Glomerular visceral epithelial cell (primary cell): ENCODE measurements around the gene PRR15.
"Not testable (repeated sequence)": the region's sequence is repeated elsewhere in the genome, so short reads cannot be mapped to it uniquely, and the experiment has no call there.

ENCODE experiments used
- DNase-seq: peaks from one replicate; pipeline ENCODE4 v3.0.0-alpha.2; 2016; ENCODE audit errors: extremely low spot score

The PRR15 gene, protein sequence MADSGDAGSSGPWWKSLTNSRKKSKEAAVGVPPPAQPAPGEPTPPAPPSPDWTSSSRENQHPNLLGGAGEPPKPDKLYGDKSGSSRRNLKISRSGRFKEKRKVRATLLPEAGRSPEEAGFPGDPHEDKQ

DNA sequence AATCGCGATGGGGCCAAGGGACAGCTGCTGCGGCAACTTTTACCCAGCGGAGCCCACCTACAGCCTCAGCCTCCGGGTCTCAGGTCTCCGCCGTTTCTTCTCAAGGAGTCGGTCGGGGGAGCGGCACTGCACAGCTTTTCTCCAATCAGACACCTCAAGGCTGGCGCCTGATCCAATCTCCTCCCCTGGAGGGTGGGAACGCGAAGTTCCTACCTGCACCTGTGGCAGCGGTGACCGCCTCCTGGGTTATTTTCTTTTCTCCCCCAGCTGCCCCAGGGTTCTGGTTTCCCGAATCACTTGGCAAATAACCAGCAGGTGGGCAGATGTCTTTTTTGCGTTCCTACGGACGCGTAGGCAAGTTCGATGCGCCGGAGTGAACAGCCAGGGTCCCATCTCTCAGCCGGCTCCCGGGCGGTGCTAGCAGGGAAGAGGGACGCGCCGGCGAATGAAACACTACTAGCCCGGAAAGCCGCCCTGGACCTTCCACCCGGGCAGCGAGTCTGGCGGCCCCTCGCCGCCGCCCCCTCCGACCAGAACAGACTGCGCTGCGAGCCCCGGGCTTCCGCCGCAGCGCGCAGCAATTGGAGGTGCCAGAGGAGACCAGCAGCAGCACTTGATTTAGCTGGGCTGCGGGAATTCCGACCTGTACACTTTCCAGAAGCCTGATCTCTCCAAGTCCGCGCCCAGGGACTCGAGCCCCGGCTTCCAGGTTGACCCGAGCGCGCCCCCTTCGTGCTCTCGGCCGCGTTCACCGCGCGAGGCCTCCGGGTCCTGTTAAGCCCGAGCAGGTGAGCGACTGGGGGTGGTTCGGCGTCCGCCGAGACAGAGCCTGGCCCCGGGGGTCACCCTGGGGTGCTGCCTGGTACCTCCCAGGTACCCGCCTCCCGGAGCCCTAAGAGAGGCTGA lies at the start of gene PRR15:
PRR15 (plus strand) TSS at position 246 of the 906 bp plus-strand sequence. CDS start 2,495 bp downstream, outside the sequence.
- peak; percentile 4 for DNase-seq

DNA sequence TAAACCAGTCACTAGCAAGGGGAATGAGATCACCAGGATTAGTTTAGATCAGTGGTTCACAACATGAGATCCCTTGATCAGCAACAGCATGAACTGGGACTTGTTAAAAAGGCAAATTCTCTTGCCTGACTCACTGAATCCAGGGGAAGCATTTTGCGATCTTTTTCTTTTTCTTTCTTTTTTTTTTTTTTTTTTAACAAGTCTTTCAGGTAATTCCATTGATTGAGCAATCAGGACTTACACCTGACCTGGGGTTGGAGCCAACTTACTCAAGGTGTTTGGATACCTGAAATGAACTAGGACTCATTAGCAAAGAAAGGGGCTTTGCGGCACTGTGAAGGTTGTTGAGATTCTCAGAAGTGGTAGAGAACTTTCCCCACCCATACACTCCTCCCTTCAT lies 47.1 kb upstream of the PRR15 start:
- DNase-seq: no peak

DNA sequence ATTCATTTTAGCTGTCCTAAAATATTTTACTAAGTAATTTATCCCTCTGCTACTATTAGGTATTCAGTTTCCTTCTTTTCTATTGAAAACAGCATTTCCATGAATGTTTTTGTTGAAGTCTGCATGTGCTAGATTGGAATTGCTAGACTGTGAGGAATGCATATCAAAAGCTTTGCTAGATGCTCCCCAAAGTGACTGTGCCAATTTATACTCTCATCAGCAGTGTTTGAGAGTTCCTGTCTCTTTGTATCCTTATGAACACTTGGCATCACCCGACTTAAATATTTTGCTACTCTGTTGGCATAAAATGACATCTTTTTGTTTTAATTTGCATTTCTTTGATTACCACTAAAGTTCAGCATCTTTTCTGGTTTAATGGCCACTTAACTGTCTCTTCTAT lies 45.0 kb upstream of the PRR15 start:
- DNase-seq: no peak

DNA sequence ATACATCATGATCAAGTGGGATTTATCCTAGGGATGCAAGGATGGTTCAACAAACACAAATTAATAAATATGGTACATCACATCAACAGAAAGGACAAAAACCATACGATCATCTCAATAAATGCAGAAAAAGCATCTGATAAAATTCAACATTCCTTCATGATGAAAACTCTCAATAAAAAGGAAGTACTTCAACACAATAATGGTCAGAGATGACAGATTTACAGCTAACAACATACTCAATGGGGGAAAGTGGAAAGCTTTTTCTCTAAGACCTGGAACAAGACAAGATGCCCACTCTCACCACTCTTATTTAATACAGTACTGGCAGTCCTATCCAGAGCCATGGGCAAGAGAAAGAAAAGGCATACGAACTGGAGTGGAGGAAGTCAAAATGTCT lies 39.9 kb upstream of the PRR15 start:
- DNase-seq: no peak

DNA sequence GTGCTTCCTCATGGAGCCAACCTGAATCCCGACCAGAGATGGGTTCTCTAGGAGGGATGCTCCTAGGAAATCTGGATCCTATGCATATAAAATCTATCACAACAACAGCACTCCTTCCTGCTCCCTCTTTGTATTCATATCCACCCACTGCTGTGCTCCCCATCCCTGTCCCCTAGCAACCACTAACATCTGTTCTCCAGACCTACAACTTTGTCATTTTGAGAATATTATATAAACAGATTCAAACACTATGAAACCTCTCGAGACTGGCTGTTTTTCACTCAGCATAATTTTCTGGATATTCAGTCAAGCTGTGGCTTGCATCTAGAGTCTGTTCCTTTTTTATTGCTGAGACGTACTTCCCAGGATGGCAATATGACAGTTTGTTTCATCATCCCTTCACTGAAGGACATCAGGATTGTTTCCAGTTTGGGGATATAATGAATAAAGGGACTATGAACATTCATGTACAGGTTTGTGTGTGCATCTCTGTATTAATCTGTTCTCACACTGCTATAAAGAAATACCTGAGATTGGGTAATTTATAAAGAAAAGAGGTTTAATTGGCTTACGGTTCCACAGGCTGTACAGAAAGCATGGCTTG lies 36.0 kb upstream of the PRR15 start:
- DNase-seq: no peak

DNA sequence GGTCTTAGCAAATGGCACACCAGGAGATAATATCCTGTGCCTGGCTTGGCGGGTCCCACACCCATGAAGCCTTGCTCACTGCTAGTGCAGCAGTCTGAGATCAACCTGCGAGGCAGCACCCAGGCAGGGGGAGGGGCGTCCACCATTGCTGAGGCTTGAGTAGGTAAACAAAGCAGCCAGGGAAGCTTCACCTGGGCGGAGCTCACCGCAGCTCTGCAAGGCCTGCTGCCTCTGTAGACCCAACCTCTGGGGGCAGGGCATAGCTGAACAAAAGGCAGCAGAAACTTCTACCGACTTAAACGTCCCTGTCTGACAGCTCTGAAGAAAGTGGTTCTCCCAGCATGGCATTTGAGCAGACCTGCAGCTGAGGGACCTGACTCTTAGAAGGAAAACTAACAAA lies 35.1 kb upstream of the PRR15 start:
- not testable (repeated sequence) for DNase-seq

DNA sequence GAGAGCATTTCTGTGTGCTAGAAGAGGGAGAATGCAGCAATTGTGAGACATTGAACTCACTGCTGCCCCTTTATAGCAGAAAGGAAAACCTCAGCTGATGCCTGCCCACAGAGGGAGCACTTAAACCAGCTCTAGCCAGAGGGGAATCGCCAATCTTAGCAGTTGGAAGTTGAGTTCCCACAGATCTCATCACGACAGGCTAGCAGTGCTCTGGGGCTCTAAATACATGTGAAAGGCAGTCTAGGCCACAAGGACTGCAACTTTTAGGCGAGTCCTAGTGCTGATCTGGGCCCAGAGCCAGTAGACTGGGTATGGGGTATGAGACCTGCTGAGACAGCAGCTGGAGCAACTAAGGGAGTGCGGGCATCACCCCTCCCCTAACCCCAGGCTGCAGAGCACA lies 25.2 kb upstream of the PRR15 start:
- no peak for DNase-seq

DNA sequence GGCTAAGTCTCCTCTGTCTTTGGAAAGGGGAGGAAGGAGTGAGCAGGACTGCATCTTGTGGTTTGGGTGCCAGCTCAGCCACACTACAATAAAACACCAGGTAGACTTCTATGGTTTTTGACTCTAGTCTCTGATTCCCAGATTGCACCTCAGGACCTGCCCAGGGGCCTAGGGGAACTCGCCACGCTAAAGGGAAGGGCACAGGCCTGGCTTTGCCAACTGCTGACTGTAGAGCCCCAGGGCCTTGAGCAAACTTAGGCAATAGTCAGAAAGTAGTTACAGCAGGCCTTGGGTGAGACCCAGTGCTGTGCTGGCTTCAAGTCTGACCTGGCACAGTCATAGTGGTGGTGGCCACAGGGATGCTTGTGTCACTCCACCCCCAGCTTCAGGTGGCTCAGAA lies 24.2 kb upstream of the PRR15 start:
- DNase-seq: no peak

DNA sequence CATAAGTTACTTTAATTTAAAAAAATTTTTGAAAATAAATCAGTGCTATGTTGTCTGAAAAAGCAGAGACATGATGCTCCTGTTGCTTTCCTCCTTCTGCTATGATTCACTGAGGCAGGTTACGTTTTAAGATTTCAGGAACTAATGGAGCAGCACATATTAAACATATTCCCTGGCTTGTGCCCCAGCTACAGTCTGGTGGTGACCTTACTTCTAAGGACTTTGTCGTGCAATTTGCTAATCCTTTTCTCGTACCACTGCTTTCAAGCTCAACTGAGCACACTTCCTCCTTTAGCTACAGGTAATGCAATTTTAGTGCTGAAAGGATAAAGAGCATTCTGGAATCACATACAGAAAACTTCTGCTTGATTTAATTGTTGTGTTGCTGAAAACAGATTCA lies 16.2 kb upstream of the PRR15 start:
- no peak for DNase-seq

DNA sequence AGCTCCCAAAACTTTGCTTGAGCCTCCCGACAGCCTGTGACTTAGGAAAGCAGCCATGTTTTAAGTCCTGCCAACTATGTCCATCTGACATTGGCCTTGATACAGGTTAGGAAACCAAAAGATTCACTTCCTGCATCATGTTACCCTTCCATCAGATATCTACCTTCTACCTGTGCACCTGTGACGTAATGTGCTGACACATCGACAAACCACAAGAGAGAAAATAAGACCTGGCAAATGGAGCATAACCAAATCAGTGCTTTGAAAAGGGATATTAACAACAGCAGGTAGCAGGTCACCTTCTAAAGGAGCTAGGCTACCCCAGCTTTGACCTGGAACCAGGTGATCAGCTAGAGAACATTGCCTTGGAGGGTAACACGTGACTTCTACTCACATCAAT lies 14.8 kb upstream of the PRR15 start:
- no peak for DNase-seq

DNA sequence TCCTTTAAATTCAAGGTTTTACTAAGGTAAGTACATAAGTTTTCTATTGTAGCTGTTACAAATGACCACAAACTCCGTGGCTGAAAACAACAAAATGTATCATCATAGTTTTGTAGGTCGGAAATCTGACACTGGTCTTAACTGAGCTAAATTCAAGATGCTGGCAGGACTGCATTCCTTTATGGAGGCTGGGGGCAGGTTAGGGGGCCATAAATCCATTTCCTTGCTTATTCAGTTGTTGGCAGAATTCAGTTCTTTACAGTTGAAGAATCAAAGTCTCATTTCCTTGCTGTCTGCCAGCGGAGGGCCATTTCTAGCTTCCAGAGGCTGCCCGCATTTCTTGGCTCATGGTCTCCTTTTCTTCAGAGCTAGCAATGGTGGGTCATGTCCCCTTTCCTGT lies 11.2 kb upstream of the PRR15 start:
- no peak for DNase-seq

DNA sequence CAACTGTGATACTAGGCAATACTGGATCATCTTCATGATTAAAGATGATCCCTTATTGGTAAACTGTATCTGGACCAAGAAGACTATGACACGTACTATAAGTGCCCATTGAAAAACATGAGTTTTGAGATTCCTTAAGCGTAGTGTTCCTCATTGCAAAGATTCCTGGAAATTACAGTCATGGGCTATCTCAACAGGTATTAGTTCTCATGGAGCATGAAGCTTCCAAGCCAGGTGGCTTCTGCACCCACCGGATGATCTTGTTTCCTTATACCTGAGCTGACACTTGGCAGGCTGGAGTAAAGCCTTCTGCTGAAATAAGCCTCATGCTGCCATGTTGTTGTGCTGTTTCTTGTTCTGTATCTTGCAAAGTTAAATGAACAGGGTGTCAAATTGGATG lies 8.6 kb upstream of the PRR15 start:
- DNase-seq: no peak

DNA sequence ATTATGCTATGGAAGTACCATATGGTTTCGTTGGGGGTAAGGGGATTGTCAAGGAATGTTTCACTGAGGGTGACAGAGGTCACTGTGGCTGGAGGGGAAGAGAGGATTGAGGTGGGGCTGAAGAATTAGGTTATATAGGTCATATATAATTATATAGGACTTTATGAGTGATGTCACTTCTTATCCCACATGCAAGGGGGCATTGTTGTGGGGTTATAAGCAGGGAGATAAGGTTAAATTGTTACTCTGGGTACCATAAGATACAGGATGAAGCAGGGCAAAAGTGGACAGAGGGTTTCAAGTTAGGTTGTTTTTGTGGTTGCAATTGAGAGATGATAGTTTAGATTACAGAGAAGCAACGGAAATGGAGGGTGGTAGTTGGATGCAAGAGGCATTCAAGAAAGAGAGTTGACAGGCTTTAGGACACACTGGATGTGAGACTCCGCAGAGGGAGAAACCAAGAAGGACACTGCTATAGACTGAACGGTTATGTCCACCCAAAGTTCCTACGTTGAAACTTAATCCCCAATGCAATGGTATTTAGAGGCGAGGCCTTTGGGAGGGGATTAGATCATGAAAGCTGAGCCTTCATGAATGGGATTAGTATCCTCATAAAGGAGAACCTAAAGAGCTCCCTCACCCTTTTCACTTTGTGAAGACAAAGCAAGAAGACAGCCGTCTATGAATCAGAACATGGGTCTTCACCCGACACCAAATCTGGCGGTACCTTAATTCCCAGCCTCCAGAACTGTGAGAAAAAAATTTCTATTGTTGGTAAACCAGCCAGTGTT lies 7.0 kb upstream of the PRR15 start:
- DNase-seq: no peak

DNA sequence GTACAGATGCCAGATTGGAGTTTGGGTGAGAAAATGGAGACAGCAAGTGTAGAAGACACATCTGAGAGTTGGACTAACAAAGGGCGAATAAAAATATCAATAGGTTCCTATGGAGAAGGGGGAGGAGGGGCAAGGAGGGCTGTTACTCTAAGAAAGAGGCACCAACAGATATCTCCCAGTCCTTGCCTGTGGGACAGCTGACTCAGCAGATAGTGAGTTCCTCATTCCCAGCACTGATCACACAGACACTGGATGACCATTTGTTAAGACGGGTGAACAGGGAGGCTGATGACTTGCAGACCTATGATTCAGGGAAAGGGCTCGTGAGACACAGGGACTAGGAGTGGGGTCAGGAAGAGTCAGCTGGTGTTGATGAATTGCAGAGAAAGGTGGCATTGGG lies 5.7 kb upstream of the PRR15 start:
- DNase-seq: no peak

DNA sequence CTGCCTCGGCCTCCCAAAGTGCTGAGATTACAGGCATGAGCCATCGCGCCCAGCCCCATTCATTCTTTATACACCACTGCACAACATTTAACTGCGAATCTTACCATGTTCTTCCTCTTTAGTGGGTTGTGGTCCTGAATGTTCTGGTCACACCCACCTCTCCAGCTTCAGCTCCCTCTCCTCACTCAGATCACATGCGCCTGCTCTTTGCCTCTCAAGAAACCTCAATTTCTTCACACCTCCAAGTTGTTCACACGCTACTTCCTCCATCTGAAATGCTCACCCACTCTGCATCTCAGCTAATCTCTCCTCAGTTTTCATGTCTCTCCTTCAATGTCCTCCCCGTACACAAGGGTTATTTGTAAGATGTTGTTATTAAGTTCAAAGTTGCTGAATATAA lies 2.4 kb upstream of the PRR15 start:
- DNase-seq: no peak

DNA sequence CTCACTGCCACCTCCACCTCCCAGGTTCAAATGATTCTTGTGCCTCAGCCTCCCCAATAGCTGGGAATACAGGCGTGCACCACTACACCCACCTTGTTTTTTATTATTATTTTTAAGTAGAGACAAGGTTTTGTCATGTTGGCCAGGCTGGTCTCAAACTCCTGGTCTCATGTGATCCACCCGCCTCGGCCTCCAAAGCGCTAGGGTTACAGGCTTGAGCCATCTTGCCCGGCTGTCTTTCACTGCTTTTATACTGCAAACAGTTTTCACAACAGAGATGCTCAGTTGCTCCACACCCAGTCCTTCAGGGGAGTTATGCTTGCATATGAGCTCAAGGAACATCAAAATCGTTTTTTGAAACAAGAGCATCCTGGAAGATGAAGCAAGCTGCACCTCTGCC lies 1.3 kb upstream of the PRR15 start:
- no peak for DNase-seq

DNA sequence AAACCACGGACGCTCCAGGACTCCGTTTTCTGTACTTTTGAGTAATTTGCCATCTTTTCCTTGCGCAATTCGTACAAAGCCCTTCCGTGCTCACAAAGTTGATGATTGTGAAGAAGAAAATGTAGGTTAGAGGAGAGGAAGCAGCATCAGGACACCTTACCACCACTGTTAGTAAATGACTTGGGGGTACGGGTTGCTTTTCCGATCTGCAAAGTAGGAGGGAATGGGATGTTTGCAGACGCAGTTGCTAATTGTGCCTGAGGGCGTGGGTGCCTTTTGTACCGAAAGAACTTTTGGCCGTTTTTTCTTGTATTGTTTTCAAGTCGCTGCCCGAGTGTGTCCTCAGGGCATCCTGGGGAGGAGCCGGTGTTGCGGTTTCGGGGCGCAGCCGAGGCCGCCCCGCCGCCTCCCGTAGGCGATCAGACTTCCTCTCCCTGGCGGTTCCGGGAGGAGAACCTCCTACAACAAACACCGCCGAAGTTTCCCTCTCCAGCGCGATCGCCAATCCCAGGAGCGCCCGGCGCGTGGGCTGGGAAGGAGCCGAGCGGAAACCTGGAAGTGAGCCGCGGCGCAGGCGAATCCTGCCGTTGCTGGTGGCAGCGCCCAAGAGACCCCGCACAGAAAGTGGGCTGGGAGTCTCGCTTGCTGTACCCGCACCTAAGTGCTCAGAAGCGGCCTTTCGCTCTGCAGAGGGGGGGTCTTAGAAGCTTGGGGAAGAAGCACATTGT lies 1.0 kb downstream of the PRR15 start:
- peak; percentile 24 for DNase-seq

DNA sequence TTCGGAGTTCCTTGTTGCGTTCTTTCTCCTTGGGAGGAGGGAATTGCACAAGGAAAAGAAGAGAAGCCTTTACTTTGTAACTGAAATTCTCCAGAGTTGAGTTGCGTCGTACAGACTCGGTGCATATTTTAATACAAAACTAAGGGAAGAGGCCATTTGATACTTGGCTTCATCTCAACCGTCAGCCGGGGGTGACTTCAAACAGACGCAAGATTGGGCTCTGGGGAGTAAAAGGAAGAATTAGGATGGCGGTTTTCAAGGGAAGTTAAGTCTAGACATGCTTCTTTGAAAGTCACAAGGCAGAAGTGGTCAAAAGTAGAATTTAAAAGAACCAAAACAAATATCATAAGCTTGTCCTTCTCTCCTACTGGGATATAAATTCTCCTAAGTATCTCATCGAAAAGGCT lies 1.6 kb downstream of the PRR15 start:
- DNase-seq: no peak

DNA sequence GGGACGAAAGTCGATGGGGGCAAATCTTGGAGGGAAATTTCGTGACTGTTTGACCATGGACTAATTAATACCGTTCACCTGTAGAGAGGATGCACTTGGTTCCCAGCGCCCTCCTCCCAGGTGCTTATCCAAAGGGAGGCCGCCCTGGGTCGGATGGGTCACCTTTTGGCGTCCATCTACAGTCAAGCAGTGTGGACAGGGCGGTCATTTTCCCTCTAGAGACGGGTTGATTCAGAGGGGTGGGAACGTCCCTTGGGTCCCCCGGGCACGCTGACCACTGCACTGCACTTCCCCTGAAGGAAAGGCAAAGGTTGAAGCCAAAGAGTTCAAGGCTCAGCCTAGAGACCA lies 2.0 kb downstream of the PRR15 start:
- no peak for DNase-seq

DNA sequence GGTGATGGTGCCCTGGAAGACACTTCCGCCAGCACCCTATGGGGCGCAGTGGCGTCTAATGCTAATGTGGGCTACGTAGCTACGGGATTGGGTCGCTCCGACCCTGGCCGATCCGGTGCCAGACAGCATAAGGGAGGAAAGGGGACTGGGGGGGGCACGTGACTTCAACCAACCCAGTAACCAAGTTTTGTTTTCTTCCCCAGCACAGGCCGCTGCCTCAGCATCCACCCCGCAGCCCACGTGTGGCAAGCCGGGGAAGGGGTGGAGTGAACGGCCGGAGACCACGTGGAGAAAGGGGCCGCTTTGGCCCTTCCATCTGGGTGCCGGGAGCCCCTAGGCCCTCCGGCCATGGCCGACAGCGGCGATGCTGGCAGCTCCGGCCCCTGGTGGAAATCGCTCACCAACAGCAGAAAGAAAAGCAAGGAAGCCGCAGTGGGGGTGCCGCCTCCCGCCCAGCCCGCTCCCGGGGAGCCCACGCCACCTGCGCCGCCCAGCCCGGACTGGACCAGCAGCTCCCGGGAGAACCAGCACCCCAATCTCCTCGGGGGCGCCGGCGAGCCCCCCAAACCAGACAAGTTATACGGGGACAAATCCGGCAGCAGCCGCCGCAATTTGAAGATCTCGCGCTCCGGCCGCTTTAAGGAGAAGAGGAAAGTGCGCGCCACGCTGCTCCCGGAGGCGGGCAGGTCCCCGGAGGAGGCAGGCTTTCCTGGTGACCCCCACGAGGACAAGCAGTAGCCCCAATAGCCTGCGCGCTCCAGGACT lies 2.5 kb downstream of the PRR15 start:
- DNase-seq: no peak

DNA sequence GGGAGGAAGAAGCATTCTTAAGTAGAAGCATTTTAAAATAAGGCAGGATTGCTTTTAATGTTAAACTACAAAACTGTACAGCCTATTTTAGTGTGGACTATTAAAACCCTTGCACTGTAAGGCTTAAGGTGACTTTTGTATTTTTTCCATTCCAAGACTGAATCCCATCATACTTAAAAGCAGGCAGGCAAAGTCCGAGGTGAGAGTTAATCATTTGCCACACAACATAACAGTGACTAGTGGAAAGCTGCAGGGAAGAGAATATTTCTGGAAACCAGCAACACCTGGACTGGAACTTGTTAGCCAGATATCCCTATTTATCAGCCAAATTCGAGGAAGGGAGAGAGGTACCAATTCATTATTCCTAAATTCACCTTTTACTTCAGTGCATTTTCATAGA lies 3.5 kb downstream of the PRR15 start:
- no peak for DNase-seq
